SK-N-SH treated with all-trans-retinoic acid at 6 μM for 48 hours (cell line): Measurements from ENCODE around the gene AHR.

Experiments
- ARNTL ChIP-seq: fragments of 450-650 bp; formaldehyde crosslinking; IDR thresholded peaks from 2 replicates; pipeline ENCODE4 v1.5.0; 2020; ENCODE audit warnings: low read depth, mild to moderate bottlenecking, moderate library complexity, borderline replicate concordance
- ESRRG ChIP-seq: fragments of 250-450 bp; sonication (Bioruptor Pico); IDR thresholded peaks from 2 replicates; pipeline ENCODE4 v1.6.1; 2021; ENCODE audit warnings: mild to moderate bottlenecking
- ISL1 ChIP-seq: fragments of 250-450 bp; sonication (Bioruptor Pico); IDR thresholded peaks from 2 replicates; pipeline ENCODE4 v2.1.2; 2022; ENCODE audit warnings: mild to moderate bottlenecking, moderate library complexity
- OSR1 ChIP-seq: fragments of 250-450 bp; sonication (Bioruptor Pico); IDR thresholded peaks from 2 replicates; pipeline ENCODE4 v1.8.0; 2022; ENCODE audit warnings: moderate library complexity, mild to moderate bottlenecking, inconsistent platforms
- PATZ1 ChIP-seq: fragments of 250-450 bp; sonication (Bioruptor Pico); IDR thresholded peaks from 2 replicates; pipeline ENCODE4 v1.8.0; 2020; ENCODE audit warnings: mild to moderate bottlenecking, moderate library complexity, borderline replicate concordance
- RARB ChIP-seq: fragments of 250-450 bp; sonication (Bioruptor Pico); IDR thresholded peaks from 2 replicates; pipeline ENCODE4 v1.8.0; 2021; ENCODE audit warnings: mild to moderate bottlenecking, moderate library complexity
- TCF4 ChIP-seq: fragments of 250-450 bp; sonication (Bioruptor Pico); IDR thresholded peaks from 2 replicates; pipeline ENCODE4 v1.8.0; 2021; ENCODE audit warnings: mild to moderate bottlenecking, moderate library complexity, borderline replicate concordance
- TOX ChIP-seq: fragments of 250-450 bp; sonication (Bioruptor Pico); IDR thresholded peaks from 2 replicates; pipeline ENCODE4 v1.8.0; 2021; ENCODE audit warnings: mild to moderate bottlenecking, moderate library complexity, borderline replicate concordance
- ZFP3 ChIP-seq: fragments of 250-450 bp; sonication (Bioruptor Pico); IDR thresholded peaks from 2 replicates; pipeline ENCODE4 v1.5.0; 2020; ENCODE audit warnings: mild to moderate bottlenecking, moderate library complexity
- ZFP30 ChIP-seq: fragments of 450-650 bp; formaldehyde crosslinking; IDR thresholded peaks from 2 replicates; pipeline ENCODE4 v1.5.0; 2022; ENCODE audit warnings: mild to moderate bottlenecking, moderate library complexity
- ZNF70 ChIP-seq: fragments of 450-650 bp; formaldehyde crosslinking; IDR thresholded peaks from 2 replicates; pipeline ENCODE4 v1.5.0; 2020; ENCODE audit warnings: mild to moderate bottlenecking, moderate library complexity
- TF ChIP-seq, protein P1 (sequence below): fragments of 250-450 bp; sonication (Bioruptor Pico); IDR thresholded peaks from 2 replicates; pipeline ENCODE4 v1.5.0; 2020; ENCODE audit warnings: mild to moderate bottlenecking, moderate library complexity

DNA sequence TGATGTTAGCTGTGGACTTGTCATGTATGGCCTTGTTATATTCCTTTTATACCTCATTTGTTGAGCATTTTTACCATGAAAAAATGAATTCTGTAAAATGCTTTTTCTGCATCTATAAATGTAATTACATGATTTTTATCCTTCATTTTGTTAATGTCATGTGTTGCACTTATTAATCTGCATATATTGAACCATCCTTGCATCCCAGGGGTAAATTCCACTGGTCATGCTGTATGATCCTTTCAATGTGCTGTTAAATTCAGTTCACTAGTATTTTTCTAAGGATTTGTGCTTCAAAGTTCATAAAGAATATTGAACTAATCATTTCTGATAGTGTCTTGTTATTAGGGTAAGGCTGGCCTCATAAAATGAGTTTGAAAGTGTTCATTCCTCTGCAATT, 31.9 kb upstream of the AHR start:
- TF ChIP-seq RARB (CRISPR knock-in tag) = no peak
- no peak for TF ChIP-seq ZFP30 (CRISPR knock-in tag)
- TF ChIP-seq ESRRG (CRISPR knock-in tag) = no peak
- TF ChIP-seq, protein P1, sequence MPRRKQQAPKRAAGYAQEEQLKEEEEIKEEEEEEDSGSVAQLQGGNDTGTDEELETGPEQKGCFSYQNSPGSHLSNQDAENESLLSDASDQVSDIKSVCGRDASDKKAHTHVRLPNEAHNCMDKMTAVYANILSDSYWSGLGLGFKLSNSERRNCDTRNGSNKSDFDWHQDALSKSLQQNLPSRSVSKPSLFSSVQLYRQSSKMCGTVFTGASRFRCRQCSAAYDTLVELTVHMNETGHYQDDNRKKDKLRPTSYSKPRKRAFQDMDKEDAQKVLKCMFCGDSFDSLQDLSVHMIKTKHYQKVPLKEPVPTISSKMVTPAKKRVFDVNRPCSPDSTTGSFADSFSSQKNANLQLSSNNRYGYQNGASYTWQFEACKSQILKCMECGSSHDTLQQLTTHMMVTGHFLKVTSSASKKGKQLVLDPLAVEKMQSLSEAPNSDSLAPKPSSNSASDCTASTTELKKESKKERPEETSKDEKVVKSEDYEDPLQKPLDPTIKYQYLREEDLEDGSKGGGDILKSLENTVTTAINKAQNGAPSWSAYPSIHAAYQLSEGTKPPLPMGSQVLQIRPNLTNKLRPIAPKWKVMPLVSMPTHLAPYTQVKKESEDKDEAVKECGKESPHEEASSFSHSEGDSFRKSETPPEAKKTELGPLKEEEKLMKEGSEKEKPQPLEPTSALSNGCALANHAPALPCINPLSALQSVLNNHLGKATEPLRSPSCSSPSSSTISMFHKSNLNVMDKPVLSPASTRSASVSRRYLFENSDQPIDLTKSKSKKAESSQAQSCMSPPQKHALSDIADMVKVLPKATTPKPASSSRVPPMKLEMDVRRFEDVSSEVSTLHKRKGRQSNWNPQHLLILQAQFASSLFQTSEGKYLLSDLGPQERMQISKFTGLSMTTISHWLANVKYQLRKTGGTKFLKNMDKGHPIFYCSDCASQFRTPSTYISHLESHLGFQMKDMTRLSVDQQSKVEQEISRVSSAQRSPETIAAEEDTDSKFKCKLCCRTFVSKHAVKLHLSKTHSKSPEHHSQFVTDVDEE (CRISPR knock-in tag) = no peak
- TF ChIP-seq ISL1 (CRISPR knock-in tag) = no peak
- no peak for TF ChIP-seq ARNTL (CRISPR knock-in tag)
- no peak for TF ChIP-seq OSR1
- no peak for TF ChIP-seq TCF4
- TF ChIP-seq ZNF70 = no peak
- no peak for TF ChIP-seq TOX (CRISPR knock-in tag)
- TF ChIP-seq PATZ1 = no peak
- TF ChIP-seq ZFP3 = no peak
